HG02571 (cell line): Measurements from ENCODE around the gene SLC19A1.

Experiments used
- ATAC-seq: cut with Tn5 transposase; IDR thresholded peaks from one replicate; pipeline ENCODE4 v1.9.1; 2021; ENCODE audit warnings: mild to moderate bottlenecking, moderate library complexity; ENCODE audit not compliant: unreplicated experiment

Gene SLC19A1

GRCh38 chr21:45482899-45483821 lies 59.1 kb downstream of the SLC19A1 start:
- ATAC-seq: no peak

DNA sequence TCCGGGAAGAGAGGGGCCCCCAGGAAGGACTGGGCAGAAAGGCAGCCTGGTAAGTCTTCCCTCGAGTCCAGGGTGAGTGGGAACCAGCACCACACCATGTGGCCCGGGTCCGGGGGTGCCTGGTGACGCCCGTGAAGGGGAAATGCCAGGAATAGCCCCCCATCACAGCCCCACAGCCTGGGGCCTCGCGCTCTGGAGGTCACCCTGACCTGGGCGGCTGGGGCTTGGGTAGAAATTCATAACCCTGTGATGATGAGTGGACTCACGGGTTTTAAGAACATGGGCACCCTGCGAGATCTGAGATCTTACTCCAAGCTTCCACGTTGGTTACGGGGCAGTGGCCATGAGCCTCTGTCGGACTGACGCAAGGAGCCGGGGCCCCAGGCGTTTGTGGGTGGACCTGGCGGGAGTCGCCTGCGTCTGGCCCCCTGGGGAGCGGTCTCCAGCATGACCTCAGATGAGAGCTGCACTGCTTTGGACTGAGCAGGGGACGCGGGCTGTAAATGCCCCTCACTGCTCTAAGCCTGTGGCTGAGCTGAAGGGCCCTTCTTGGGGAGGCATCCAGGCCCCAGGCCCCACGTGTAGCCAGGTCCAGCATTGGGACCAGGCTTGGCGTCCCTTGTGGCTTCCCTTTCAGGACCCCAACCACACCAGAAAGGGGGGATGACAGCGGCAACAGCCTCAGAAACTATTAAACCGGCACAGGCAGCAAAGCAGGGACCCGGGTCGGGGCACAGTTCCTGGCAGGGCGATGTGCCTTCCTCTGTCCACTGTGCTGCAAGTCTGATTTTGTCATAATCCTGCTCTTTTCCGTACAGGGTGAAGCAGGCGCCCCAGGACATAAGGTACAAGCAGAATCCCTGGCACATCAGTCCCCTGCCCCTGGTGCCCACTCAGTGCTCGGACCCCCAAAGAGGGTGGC lies 60.0 kb downstream of the SLC19A1 start:
- ATAC-seq: no peak

GRCh38 chr21:45481566-45481965 lies 60.7 kb downstream of the SLC19A1 start:
- ATAC-seq: no peak

DNA sequence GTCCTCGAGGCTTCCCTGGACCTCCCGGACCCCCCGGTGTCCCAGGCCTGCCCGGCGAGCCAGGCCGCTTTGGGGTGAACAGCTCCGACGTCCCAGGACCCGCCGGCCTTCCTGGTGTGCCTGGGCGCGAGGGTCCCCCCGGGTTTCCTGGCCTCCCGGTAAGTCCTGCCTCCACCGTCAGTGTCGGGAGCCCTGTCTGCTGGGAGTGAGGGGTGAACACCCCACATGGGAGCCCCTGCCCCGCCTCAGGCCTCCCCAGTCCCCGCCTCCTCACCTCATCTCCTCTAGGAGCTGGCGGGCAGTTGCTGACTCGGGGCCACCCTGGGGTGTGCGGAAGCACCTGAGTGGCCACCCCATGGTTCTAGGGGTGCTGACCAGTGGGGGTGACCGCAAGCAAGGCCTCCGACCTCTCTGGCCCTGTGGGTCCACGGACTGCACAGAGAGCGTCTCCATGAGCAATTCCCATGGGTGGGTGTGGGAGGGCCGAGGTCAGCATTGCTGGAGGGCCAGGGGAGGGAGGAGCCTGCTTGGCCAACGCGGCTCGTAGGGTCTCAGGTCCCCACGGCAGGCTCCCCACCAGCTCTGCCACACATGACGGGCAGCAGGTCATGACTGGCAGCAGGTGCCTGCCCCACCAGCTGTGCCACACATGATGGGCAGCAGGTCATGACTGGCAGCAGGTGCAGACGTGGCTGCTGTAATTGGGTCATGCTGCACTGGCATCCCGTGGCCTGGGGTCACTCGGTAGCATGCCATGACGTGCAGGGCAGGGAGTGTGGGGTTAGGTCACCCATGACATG lies 61.3 kb downstream of the SLC19A1 start:
- ATAC-seq: no peak

GRCh38 chr21:45479691-45480675 lies 62.3 kb downstream of the SLC19A1 start:
- no peak for ATAC-seq

- no peak for ATAC-seq
These were observed 63.2 kb downstream of the SLC19A1 start for GRCh38 chr21:45478816-45479669.

DNA sequence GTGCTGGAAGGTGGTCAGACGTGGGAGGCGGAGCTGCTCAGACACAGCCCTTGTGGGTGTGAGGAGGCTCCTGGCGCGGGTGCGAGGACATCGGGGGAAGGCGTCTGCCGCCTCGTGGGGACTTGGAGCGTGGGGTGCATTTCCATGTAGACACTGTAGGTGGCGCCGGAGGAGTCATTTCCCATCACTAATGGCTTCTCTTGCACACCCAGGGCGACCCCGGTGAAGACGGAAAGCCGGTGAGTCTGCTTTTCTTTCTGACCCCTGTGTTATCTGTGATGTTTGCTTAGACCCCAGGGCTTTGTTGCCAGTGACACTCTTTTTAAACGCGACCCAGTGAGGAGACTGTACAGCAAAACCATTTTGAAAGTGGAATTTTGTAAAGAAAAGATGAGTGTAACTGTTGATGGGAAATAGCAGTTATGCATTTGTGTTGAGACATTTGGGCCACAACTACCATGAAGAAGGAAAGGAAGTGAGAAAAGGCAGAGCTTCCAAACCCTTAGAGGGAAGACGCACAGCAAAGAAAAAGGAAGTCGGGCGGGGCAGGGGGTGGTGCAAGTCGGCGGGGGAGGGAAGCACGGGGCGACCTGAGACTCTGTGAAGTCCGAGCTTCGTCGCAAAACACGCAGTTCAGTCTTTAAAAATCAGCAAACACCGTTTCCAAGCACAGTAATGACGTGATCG lies 64.0 kb downstream of the SLC19A1 start:
- no peak for ATAC-seq

GRCh38 chr21:45477176-45478114 lies 64.8 kb downstream of the SLC19A1 start:
- ATAC-seq: no peak

DNA sequence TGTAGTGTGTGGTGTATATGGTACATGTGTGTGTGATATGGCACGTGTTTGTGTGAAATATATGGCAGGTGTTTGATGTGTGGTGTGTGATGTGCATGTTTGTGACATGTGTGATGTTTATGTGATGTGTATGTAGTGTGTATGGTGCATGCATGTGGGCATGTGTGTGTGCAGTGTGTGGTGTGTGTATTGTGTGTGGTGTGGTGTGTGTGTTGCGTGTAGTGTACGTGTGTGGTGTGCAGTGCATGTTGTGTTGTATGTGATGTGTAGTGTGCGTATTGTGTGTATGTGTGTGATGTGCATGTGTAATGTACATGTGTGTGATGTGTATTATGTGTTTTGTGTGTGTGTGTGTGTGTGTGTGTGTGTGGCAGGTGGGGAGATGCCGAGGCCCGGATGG lies 65.7 kb downstream of the SLC19A1 start:
- ATAC-seq: no peak

GRCh38 chr21:45475797-45476570 lies 66.3 kb downstream of the SLC19A1 start:
- no peak for ATAC-seq

DNA sequence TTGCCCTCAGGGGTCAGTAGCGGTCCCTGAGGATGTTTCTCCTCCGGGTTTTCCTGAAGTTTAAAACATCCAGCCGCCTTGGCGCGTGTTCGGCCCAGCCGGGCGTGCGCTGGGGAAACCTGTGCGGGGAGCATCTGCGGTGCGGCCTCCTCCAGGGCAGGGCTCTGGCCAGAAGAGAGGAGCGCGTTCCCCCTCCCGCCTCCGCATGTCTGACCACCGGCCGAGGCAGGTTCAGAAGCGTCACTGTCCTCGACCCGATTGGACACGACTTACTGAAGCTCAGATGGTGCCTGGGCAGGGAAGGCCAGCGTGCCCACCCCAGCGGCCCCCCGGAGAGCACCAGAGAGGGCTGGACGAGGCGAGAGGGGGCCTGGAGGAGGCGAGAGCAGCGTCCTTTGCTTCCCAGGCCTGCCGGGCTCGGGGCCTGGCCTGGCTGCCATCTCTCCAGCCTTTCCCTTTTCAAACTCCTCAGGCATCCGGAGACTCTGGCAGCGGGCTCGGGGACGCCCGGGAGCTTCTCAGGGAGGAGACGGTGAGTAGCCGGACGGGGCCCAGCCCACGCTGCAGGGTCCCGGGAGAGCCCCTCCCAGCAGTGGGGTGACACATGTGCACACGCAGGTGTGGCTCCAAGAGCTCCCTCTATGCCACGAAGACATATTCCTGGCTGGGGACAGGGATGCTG lies 67.1 kb downstream of the SLC19A1 start:
- no peak for ATAC-seq

DNA sequence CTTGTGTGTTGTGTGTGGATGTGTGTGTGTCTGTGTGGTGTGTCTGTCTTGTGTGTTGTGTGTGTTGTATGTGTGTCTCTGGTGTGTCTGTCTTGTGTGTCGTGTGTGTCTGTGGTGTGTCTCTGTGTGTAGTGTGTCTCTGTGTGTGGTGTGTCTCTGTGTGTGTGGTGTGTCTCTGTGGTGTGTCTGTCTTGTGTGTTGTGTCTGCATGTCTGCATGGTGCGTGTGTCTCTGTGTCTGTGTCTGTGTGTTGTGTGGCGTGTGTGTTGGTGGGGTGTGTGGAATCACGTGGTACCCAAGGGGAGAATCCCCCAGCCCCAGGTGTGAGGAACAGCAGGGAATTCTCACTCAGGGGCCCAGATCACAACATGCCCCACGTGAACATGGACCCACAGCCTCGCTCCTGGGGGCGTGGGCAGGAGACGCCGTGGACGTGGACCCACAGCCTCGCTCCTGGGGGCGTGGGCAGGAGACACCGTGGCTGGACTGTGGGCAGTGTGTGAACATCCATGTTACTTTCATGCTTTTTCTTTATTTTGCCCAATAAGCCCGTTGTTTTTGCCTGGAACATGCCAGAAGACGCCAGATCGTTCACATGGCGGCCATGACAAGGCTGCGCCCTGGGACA lies 67.8 kb downstream of the SLC19A1 start:
- ATAC-seq: no peak

DNA sequence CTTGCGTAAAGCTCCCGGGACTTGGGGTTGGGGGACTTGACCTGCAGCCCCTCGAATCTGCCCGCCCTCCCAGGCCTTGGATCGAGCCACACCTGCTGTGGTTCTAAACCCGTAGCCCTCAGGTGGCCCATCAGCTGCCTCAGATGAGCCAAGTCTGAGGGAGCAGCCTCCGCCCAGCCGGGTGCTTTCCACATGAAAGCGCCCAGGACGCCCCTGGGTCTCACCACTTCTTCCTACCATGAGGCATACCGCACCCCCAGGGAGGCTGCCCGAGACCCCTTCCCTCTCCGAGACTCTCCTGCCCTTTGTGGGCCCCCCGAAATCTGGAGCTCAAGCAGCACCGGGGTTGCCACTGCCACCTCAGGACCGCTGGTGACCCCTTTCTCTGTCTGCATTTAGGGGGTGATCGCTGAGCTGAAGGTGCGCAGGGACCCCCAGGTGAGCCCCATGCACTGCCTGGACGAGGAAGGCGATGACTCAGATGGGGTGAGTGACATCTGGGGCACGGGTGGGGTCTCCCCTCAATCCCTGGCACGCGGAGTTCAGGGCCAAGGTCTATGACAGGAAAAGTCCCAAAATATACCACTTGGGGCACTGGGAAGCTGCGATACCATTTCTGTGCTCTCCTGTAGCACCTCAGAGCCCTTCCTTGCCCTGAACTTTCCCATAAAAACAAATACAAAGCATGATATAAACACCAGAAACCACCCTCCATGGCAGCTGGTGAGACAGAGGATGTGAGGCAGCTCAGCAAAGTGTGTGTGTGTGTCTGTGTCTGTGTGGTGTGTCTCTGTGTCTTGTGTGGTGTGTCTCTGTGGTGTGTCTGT lies 68.5 kb downstream of the SLC19A1 start:
- no peak for ATAC-seq
